ENCODE results near the gene TTC39B. TPM values are rescaled to one million over a fixed set of nuclear protein-coding genes. Genes with fewer than 3 reads are reported as not detected.

The TTC39B gene
- total RNA-seq, 1 donor from 2014 or later = 46.9 TPM

- TF ChIP-seq, protein P1, sequence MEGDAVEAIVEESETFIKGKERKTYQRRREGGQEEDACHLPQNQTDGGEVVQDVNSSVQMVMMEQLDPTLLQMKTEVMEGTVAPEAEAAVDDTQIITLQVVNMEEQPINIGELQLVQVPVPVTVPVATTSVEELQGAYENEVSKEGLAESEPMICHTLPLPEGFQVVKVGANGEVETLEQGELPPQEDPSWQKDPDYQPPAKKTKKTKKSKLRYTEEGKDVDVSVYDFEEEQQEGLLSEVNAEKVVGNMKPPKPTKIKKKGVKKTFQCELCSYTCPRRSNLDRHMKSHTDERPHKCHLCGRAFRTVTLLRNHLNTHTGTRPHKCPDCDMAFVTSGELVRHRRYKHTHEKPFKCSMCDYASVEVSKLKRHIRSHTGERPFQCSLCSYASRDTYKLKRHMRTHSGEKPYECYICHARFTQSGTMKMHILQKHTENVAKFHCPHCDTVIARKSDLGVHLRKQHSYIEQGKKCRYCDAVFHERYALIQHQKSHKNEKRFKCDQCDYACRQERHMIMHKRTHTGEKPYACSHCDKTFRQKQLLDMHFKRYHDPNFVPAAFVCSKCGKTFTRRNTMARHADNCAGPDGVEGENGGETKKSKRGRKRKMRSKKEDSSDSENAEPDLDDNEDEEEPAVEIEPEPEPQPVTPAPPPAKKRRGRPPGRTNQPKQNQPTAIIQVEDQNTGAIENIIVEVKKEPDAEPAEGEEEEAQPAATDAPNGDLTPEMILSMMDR (IDR thresholded peaks at IDR 0.05) = no peak
- ATAC-seq = peak; percentile 61
- H3K36me3 ChIP-seq = no peaks in the 10 kb centered on the region
- no peaks in the 10 kb centered on the region for H3K27me3 ChIP-seq
- intact Hi-C loops (cut with DNase I) = no loop called here
- H3K4me1 ChIP-seq = no peaks in the 10 kb centered on the region
- H3K9me3 ChIP-seq = no peaks in the 10 kb centered on the region
- H3K4me3 ChIP-seq = no peak overlapping the region
- H3K27ac ChIP-seq = no peak overlapping the region
- DNase-seq = no peak
Measured at GRCh38 chr9:15127831-15128230, 179.2 kb downstream of the TTC39B start.

DNA sequence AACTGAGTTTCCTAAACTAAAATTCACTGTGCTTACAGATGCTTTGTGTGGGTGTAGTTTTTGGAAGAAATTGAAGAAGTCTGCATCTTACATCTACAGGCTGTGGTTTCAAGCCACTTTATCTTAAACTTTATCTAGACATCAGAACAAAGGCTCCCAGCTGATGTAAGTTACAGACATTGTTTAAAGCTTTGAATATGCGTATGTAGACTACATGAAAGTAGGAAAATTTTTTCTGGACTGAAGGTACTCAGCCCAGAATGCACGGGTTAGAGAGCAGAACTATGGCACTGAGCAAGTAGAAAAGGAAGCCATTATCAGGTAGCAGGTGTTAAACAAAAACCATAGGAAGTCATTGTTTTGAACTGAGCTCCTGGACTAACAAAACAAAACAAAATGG is 185.4 kb downstream of the TTC39B start:
- intact Hi-C loops (cut with DNase I) = no loop called here
- no peaks in the 10 kb centered on the region for H3K9me3 ChIP-seq
- no peak overlapping the region for H3K27ac ChIP-seq
- H3K27me3 ChIP-seq = no peaks in the 10 kb centered on the region
- no peaks in the 10 kb centered on the region for H3K4me1 ChIP-seq
- DNase-seq (no peak), ATAC-seq (no peak)
- H3K36me3 ChIP-seq = no peaks in the 10 kb centered on the region
- H3K4me3 ChIP-seq = no peak overlapping the region
- TF ChIP-seq, protein P1 (IDR thresholded peaks at IDR 0.05) = no peak

DNA sequence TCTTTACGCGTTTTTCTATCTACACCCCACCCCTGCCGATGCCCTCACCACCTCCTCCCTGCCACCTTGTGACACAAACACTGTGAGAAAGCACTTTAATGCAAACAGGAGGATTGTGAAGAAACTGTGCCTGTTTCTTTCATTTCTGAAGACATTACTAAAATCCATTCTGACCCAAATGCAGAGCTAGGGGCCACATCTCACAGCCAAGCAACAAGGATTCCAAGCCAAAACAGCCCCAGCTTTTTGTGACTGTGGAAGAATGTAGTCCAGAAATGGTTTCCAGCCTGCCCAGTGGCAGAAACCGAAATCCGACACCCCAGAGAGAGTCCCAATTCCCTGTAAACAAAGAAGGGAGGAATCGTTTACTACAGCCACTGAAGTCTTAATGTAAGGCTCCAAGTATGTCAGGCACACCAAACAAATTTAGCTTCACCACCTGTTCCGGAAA is 190.9 kb downstream of the TTC39B start:
- Histone ChIP-seq H3K9me3 (no peaks in the 10 kb centered on the region), H3K36me3 (no peaks in the 10 kb centered on the region), H3K27me3 (no peaks in the 10 kb centered on the region), H3K27ac (no peak overlapping the region), H3K4me1 (no peaks in the 10 kb centered on the region), H3K4me3 (peak overlapping the region; percentile 1)
- TF ChIP-seq, protein P1 (IDR thresholded peaks at IDR 0.05) = no peak
- DNase-seq = no peak
- ATAC-seq = no peak
- intact Hi-C loops (cut with DNase I) = no loop called here

DNA sequence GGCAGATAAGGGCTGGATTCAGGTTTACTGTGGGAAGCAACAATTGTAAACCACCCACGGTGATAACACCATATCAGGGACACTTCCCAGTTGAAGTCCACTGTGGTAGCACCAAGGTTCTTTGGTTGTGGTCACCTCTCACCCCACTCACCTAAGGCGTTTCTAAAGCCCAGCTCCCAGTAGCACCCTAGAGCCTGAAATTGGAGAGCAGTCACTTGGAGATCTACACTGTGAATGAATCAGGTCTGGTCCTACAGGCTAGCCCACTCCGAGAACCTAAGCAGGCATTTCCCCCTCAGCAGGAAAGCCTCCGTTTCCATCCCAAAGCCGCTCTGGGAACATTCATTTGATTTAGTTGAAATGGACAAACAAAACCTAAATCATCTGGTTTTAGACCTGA is 191.3 kb downstream of the TTC39B start:
- Histone ChIP-seq H3K36me3 (no peaks in the 10 kb centered on the region), H3K27me3 (no peaks in the 10 kb centered on the region), H3K9me3 (no peaks in the 10 kb centered on the region), H3K4me3 (no peak overlapping the region), H3K4me1 (no peaks in the 10 kb centered on the region), H3K27ac (no peak overlapping the region)
- no peak for ATAC-seq
- no peak for DNase-seq
- intact Hi-C loops (cut with DNase I) = no loop called here
- TF ChIP-seq, protein P1 (IDR thresholded peaks at IDR 0.05) = no peak

- H3K9me3 ChIP-seq = no peaks in the 10 kb centered on the region
Measured at GRCh38 chr9:15115041-15115440, 192.0 kb downstream of the TTC39B start.

More at GRCh38 chr9:15115041-15115440, 192.0 kb downstream of the TTC39B start:
- intact Hi-C loops (cut with DNase I) = no loop called here
- no peak for ATAC-seq
- TF ChIP-seq, protein P1 (IDR thresholded peaks at IDR 0.05) = no peak
- no peak overlapping the region for H3K27ac ChIP-seq
- DNase-seq = no peak
- H3K4me1 ChIP-seq = no peaks in the 10 kb centered on the region
- H3K27me3 ChIP-seq = no peaks in the 10 kb centered on the region
- no peaks in the 10 kb centered on the region for H3K36me3 ChIP-seq
- no peak overlapping the region for H3K4me3 ChIP-seq

Other genes starting within 250 kb of the TTC39B start
- gene SNAPC3, start 115.7 kb upstream of the TTC39B start, total RNA-seq = 31.3 TPM
- gene PSIP1, start 203.8 kb upstream of the TTC39B start, total RNA-seq = 32.8 TPM
- 3.0 TPM for gene CCDC171, start 245.8 kb upstream of the TTC39B start, total RNA-seq